Stimulated activated naive CD4-positive, alpha-beta T cell (primary cell): ENCODE results near the gene SENP6.
"Not testable (repeated sequence)": the region's sequence is repeated elsewhere in the genome, so short reads cannot be mapped to it uniquely, and the experiment has no call there.

Experiments used
- DNase-seq, 6 experiments: peaks; one replicate each; lab custom pipeline; 2025; lab: John Stamatoyannopoulos, UW

The SENP6 gene

DNA sequence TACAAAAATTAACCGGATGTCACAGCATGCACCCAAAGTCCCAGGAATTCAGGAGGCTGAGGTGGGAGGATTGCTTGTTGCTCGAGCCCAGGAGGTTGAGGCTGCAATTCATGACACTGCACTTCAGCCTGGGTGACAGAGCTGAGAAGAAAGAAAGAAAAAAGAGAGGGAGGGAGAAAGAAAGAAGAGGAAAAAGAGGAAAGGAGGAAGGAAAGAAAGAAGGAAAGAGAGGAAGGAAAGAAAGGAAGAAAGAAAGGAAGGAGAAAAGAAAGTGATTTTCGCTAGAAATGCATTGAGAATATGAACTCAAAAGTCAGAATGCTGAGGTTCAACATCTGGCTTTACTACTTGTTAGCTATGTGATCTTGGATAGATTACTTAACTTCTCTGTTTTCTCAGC lies 6.6 kb downstream of the SENP6 start:
- no peak for DNase-seq

DNA sequence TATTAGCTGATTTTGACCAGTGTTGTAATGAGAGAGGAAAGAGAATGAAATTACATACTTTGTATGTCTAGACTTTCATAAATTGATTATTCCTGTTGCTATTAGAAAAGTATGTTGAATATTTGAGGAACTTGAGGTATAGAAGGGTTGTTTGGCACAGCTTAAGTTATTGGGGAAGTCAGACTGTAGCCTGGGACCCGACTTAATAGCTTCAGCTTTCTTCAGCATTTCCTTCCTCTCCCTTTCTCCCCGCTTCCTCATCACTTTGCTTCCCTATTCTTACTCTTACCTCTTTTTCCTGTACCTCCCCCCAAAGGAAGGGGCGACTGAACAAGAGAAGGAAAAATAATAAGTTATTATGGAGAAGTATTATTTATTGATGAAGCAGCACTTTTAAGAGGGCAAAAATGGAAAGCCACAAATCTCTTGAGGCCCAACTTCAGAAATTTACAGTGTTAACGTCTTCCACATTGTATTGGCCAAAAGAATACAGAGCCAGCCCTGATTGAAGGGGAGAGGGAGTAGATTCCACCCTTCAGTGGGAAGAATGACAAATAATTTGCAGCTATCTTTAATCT lies 7.4 kb downstream of the SENP6 start:
- no peak for DNase-seq

DNA sequence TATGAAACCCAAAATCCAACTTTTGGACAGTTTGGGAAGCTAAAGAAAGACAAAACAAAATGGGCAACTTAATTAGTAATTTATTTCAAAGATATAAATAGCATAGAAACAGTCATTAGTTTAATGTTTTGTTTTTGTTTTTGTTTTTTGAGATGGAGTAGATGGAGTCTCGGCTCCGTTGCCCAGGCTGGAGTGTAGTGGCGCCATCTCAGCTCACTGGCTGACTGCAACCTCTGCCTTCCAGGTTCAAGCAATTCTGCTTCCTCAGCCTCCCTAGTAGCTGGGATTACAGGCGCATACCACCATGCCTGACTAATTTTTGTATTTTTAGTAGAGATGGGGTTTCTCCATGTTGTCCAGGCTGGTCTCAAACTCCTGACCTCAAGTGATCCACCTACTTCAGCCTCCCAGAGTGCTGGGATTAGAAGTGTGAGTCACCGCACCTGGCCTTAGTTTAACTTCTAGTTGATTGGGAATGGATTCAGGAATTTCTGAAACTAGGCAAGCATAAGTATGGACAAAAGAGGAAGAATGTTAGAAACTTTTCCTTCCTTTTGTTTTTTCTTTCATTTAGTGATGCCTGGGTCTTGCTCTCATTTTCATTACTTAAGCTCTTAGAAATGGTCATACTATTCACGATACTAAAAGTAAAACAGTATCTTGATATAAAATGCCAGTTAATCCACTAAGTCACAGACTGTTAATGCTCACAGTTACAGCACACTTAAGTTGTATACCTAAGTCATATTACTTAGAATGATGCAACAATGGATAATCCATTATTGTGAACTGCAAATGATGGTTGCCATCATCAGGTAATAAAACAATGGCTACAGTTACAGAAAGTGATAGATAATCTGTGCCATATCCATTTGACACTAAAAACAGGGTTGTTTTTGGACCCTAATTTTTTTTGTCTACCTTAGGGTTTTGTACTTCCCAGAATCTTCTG lies 8.2 kb downstream of the SENP6 start:
- no peak for DNase-seq

DNA sequence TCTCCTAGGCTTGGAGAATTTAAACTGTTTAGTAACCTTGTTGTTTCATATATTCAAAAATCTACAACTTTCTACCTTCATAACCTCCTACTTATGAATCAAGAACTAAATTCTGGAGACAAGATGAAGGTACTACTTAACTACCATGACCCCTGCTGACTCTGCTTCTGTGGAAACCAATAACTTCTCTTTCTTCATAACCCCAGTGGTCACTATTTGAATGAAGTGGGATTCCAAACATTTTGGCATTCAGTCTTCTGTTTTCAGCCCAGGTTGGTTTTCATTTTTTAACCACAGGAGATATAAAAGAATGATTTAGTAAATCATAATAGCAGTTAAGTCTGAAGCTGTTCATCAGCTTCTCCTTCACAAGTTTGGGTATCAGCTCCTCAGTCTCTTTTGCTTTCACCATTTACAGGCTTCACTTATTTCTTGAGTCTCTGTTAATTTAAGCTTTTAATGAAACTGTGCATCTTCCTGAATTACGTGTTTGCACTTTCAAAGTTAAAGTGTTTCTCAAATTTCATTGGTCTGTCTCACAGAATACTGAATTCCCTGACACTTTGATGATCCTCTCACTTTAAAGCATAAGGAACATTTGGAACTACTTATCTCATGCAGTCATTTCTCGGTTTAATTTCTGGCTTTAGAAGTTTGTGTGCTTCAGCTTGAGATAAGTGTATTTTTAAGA lies 9.5 kb downstream of the SENP6 start:
- no peak for DNase-seq

DNA sequence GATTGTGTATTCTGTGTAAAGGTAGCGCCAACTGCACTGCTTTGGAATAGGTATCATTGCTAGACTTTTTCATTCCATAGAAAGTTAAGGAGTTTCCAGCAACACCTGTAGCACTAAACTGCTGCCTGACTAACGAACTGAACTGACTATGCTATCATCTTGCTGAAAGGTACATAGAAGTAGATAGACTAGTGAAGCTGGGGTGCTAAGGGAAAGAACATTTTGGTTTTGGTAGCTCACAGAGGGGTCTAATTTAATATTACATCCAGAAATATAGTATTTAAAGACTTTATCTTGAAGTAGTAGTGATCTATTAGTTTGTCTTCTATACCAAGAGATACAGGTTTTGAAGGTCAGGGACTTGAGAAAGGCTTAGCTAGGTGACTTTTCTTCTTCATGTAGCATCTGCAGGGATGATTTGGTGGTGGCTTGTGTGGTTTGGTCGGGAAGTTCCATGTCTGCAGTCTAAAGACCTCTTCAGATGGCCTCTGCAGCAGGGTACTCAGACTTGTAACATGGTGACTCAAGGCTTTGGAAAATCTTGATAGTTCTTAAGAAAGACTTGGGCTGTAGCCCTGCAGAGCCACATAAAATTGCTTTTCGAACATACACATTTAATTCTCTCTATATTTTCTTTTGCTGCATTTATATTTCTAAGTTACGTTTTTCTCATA lies 10.2 kb downstream of the SENP6 start:
- DNase-seq = no peak

DNA sequence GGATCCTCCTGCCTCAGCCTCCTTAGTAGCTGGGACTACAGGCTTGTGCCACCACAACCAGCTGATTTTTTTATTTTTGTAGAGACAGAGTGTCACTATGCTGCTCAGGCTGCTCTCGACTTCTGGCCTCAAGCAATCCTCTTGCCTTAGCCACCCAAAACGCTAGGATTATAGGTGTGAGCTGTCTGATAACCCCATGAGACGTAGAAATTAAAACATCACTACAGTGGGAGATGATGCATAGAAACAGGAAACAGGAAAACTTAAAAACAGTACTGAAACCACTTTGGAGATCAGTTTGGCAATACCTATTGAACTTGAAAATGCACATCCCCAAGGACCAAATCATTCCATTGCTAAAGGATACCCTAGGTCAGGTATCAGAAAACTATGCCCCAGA lies 10.8 kb downstream of the SENP6 start:
- DNase-seq = no peak

DNA sequence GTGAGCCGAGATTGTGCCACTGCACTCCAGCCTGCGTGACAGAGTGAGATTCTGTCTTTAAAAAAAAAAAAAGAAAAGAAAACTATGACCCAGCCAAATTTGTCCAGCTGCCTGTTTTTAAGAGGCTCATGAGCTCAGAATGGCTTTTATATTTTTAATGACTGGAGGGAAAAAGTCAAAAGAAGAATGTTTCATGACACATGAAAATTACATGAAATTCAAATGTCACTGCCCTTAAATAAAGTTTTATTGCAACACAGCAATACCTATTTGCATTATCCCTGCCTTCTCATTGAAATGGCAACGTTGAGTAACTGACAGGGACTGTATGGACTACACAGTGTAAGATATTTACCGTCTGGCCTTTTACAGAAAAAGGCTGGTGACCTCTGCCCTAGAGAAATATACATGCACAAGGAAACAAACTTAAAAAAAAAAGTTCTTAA lies 11.4 kb downstream of the SENP6 start:
- no peak for DNase-seq

DNA sequence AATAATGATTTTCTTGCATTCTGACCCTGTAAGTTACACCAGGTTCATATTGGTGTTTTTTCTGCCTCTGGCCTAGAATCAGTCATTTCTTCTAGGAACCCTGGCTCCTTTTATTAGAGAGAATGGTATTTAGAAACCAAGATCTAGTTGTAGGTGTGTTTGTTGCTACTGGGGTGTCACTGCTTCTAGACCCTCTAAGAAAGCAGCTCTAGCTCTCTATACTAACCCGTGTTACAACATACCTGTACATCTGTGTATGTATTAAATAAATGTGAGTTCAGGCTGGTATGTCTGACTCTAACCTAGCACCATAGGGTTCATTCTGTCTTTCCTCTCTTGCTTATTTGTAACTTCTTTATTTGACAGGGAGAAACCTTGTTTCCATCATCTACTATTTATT lies 16.8 kb downstream of the SENP6 start:
- no peak for DNase-seq

DNA sequence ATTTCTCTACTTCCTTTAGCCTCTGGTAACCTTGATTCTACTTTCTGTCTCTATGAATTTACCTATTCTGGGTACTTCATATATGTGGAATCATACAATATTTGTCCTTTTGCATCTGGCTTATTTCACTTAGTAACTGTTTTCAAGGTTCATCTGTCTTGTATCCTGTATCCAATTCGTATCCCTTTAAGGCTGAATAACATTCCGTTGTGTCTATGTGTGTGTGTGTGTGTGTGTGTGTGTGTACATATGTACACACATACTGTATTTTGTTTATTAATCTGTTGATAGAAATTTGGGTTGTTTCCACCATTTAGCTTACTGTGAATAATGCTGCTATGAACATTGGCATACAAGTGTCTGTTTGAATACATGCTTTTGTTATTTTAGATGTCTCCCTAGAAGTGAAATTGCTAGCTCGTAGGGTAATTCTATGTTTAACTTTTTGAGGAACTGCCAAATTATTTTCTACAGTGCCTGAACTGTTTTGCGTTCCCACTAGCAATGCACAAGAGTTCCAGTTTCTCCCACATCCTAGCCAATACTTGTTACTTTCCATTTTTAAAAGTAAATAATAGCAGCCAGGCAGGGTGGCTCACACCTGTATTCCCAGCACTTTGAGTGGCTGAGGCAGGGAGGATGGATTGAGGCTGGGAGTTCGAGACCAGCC lies 17.7 kb downstream of the SENP6 start:
- no peak for DNase-seq

DNA sequence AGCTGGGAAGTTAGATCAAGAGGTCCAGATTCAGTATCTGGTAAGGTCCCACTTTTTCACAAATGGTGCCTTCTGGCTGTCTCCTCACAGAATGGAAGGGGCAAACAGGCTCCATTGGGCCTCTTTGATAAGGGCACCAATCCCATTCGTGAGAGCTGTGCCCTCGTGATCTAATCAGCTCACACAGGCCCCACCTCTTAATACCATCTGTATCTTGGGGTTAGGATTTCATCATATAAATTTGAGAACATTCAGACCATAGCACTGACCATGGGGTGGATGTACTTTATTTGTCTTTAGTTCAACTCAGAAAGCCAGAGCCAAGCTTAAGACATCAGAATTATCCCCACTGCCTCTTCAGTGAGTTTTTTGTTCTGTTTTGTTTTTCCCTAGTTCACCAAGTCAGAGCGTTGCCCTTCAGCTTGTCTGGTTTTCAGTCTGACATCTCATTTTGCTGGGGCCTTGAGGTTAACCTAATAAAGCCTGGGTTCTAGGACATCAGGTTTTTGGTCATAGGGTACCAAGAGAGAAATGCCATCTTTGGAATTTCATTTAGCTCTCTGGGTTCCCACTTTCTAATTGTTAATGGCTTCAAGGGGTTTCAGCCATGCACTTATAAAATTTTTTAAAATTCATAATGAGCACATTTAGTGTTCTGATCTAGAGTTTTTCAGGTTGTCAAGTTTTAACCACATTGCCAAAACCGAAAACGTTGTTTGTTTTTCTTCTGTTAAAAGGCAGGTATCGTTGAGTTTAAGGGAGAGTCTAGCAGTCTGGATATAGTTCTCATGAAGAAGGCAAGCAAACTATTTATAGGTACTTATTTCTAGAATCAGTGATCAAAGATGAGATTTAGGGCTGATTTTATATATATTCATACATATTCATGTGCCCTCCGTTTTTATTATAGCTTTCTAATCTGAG lies 19.0 kb downstream of the SENP6 start:
- DNase-seq = no peak

DNA sequence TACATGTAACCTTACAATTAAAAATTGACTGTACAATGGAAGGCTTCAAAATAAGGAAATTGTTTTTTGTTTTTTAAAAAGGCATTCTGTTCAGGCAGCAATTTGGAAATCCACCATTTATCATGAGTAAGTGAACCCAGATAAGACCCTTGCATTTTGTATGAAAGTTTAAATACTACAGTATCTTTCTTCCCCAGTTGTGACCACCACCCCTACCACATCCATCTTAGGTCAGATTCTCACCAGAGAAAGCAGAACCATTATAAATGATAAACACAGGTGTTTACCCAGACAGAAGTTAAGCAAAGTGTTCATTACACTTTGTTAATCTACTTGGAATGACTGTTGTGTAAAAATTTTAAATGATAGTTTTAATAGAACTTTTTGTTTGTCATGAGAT lies 20.2 kb downstream of the SENP6 start:
- DNase-seq = no peak

DNA sequence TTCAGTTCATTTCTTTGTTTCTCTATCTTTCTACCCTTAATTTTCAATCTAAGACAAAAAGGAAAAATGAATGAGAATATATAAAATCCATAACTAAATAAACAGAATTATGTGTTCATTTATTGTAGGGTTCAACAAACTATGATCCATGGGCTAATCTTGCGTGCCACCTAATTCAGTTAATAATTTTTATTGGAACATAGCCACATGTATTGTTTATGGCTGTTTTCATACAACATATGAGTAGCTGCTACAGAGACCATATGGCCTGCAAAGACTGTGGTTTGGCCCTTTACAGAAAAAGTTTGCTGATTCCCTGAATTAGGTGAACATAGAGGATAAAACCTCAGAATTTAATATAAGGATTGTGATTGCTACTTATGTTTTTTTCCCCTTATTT lies 21.8 kb downstream of the SENP6 start:
- DNase-seq = no peak

DNA sequence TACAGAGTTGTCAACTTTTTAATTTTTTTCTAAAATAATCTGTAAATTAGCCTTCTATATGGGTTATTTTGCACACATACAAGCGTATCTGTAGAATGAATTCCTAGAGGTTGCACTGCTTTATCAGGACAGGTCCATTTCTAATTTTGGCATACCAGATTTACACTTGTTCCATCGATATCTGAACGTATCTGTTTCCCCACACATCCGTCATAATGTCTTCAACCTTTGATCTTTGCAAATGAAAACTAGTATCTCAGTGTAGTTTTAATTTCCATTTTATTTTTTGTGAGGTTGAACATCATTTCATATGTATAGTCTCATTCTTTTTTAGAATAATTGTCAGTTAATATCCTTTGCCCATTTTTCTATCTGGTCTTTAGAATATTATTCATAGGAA lies 22.7 kb downstream of the SENP6 start:
- DNase-seq = no peak

DNA sequence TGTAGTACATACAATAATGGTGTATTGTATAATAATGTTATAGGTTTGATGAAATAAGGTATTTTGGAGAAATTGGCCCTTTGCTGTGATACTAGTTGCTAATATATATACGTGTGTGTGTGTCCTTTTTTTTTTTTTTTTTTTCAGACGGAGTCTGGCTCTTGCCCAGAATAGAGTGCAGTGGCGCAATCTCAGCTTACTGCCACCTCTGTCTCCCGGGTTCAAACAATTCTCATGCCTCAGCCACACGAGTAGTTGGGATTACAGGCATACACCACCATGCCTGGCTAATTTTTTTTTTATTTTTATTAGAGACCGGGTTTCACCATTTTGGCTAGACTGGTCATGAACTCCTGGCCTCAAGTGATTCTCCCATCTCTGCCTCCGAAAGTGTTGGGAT lies 23.3 kb downstream of the SENP6 start:
- no peak for DNase-seq

DNA sequence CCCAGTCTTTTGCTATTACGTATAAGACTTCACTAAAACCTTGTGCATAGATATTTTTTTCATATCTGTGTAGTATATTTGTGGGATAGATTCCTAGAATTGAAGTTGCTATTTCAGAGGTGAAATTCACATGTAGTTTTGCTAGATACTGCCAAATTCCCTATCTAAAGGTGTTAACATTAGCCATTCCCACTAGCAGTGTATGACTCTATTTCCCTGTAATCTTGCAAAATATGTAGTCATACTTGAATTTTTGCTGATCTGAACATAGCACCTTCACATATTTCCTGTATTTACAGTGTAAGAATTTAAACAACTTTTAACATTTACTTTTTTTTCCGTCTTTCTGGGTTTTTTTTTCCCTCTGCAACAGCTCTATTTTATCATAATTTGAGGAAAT lies 24.9 kb downstream of the SENP6 start:
- no peak for DNase-seq

DNA sequence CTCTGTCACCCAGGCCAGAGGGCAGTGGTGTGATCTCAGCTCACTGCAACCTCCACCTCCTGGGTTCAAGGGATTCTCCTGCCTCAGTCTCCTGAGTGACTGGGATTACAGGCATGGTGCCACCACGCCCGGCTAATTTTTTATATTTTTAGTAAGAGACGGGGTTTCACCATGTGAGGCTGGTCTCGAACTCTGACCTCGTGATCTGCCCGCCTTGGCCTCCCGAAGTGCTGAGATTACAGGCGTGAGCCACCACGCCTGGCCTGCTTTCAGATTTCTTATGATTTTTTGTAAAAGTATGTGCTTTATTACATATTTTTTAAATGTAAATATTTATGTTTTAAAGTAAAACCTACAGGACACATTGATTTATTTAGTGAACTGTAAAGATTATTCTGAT lies 26.0 kb downstream of the SENP6 start:
- not testable (repeated sequence) for DNase-seq

DNA sequence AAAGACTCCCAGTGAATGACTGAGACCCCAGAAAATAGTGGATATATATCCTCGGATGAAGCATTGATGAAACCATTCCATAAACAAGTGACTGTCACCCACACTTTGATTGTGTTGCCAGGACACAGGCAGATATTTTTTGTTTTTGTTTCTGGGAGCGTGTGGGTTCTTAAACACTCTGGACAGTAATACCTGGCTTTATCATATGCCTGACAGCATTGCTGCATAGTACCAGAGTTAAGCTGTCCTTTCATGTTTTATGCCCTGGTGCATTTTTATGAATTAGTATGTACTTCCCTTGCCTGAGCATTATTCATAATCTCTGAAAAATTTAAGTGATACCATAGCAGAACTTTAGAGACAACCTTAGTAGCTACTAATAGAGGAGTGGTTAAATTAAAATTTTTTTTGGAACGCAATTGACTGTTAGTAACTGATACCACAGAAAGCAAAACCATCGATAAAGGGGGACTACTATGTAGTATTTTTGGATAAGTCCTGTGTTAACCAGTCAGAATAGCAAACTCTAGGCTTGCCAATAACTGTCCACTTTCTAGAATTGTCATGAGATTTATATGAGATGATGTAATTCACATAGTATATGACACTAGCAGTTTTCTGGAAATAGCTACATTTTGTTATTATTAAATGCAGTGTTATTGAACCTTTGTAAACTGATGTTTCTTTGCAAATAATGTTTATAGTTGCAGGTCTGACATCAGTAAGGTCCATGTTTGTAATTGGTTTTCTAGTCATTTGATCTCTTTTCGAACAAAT lies 30.4 kb downstream of the SENP6 start:
- DNase-seq = no peak

DNA sequence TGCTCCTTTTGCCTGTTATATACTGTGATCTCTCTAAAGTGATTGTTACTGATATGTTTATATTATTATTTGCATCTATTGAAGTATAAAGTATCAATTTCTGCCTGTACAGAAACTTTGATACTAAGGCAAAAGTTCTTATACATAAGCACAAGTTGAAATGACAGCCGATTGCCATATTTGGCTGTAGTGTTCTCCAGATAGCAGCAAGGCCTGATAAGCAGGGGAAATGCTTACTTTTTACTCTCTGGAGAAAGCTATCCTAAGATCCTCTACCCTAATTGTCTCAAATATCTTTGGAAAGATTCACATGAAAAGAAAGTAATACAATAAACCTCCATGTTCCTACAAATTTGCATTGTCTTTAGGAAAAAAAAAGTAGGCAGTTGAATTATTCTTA lies 31.4 kb downstream of the SENP6 start:
- no peak for DNase-seq

DNA sequence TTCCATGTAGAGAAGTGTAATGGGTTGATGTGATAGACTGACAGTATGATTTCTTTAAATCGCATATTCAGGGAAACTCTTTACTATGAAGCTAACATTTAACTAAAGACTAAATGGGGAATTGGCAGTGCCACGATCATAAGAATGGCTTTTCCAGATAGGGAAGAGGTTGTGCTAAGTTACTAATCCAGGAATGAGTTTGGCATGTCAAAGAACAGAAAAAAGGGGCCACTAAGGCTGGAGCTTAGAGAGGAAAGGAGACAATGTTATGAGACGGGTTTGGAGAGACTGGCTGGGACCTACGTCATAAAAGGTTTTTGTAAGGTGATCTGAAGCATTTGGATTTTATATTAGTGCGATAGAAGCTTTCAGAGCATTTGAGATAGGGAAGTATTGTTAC lies 40.6 kb downstream of the SENP6 start:
- no peak for DNase-seq

DNA sequence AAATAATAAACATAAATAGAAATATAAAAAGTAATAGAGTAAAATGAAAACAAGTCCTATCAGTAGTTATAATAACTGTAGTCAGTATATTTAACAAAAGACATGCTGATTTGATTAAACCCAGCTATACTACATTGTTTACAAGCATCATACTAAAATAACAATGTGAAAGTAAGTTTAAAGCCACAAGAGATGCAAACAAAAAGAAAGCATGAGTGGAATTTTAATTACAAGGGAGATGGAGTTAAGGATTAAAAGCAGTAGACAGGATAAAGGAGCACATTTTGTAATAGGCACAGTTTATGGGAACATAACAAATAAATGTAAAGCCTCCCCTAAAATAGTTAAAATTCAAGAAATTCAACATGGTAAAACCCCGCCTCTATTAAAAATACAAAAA lies 41.5 kb downstream of the SENP6 start:
- no peak for DNase-seq
